GM12872 (cell line): ENCODE data around the gene NT5C1B.

Source experiments
- CTCF ChIP-seq: IDR thresholded peaks from 3 replicates; pipeline ENCODE4 v1.5.1; 2011; ENCODE audit warnings: low read depth, mild to moderate bottlenecking, low read length, moderate library complexity; ENCODE audit not compliant: insufficient read depth

NT5C1B gene

DNA sequence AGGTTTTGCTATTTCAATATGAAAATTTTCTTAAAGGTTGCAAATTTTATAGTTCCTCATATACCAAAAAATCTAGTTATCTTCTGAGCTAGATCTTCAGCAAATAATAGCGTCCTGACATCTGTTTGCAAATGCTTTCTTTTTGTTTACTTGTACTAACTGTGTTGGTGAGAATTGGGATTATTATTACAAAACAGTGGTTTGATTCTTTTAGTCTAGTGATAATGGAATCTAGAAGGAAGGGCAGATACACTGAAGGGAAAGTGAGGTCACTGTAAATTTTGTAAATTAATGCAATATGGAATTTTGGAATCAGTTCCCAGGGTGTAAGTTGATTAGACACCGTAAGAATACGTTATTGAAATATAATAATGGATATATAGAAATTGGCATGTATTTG is 36.2 kb upstream of the NT5C1B start:
- TF ChIP-seq CTCF, result no peak

DNA sequence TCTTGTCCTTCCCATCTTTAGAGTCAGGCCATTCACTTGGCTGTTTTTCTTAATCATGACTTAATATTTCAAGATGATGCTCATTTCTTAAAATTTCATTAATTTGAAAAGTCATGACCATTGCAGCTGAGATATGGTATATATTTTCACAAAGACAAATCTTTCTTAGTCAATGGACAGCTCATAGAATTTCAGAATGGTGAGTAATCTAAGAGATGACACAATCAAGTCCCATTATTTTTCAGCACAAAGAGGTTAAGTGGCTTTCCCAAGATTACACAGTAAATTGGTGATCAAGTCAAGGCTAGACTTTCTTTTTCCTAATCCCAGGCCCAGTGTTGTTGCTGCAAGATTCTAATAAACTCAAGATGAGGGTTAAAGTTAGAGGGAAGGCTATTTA is 34.4 kb upstream of the NT5C1B start:
- no peak for TF ChIP-seq CTCF

GRCh38 chr2:18620867-18621632 is 31.7 kb upstream of the NT5C1B start:
- TF ChIP-seq CTCF, result no peak

- no peak for TF ChIP-seq CTCF
These were observed 29.7 kb upstream of the NT5C1B start for GRCh38 chr2:18619091-18619490.

DNA sequence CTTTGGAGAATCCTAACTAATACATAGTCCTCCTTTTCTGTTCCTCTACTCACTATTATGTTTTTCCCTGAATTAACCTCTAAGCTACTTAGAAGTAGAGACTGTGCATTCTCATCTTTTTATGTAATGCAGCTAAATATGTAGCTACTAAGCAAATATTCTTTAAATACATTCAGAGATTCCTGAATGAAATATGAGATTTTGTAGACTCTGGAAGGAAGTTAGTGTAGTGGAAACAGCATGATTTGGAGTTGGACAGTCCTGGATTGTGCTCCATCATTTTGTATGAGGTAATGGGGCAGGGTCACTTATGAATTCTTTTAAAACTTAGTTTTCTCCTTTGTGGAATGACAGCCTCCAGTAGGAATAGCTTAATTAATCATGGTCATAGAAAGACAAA is 24.7 kb upstream of the NT5C1B start:
- TF ChIP-seq CTCF, result no peak

GRCh38 chr2:18612133-18612532 is 22.8 kb upstream of the NT5C1B start:
- no peak for TF ChIP-seq CTCF

DNA sequence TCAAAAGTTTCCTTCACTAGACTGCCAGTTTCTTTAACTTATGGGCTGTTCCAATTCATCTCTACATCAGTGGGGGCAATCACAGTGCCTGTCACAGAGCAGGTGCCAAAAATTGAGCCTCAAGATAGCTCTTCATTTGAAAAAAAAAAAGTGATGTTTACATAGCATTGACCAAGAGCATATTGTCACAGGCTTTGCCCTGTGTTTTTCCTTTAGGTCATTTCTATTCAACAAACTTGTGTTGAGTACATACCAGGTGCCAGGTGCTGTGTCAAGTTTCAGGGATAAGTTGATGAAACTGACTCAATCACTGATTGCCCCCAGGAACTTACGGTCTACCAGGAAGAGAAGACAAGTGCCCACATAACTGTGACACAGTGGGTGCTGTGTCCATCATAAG is 22.2 kb upstream of the NT5C1B start:
- no peak for TF ChIP-seq CTCF

GRCh38 chr2:18611184-18611583 is 21.8 kb upstream of the NT5C1B start:
- TF ChIP-seq CTCF, result no peak
